ENCODE results near the gene CSNK1D. TPM values are rescaled to one million over a fixed set of nuclear protein-coding genes. Genes with fewer than 3 reads are reported as not detected.

CSNK1D gene
- total RNA-seq, 4 donors from 2014 or later = 16.5 to 173 (median 44.6) TPM

DNA sequence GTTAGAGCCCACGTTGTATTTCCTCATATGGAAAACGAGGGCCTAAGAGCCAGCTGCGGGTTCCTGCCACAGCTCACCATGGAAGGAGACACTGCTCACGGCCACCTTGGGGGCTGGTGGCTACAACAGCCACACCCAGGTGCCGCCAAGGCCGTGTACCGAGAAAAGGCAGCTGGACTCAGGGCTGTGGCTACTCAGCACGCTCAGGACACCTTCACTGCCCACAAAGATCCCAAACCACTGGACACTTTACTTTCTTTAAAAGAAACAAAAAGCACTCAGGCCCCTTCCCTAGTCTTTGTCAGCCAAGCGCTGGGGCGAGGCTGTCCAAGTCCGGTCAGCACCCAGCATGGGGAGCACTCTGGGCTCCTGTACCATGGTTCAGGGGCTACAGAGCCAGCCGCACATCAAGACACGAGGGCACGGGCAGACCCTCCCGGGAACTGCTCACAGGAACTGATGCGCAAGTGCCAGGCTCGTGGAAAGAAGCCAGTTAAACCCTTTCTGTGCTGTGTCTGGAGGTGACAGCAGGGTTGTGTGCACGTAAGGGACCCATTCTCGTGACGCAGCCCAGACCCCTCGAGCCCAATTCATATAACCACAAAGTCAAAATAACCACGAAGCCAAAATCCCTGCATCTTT lies 26.2 kb downstream of the CSNK1D start:
- Histone ChIP-seq H3K4me3 (no peak overlapping the region), H3K36me3 (no peaks in the 10 kb centered on the region), H3K9me3 (no peaks in the 10 kb centered on the region), H3K27me3 (no peaks in the 10 kb centered on the region), H3K4me1 (peaks cover 6 to 39% of the 10 kb centered on the region in 2 donors), H3K27ac (peak overlapping the region; percentile 72 to 73)
- no peak for DNase-seq
- intact Hi-C loops (cut with DNase I; ENCODE audit: low total_unique reads) = no loop called here
- no peak for TF ChIP-seq POLR2A (IDR thresholded peaks at IDR 0.05)
- TF ChIP-seq, protein P1, sequence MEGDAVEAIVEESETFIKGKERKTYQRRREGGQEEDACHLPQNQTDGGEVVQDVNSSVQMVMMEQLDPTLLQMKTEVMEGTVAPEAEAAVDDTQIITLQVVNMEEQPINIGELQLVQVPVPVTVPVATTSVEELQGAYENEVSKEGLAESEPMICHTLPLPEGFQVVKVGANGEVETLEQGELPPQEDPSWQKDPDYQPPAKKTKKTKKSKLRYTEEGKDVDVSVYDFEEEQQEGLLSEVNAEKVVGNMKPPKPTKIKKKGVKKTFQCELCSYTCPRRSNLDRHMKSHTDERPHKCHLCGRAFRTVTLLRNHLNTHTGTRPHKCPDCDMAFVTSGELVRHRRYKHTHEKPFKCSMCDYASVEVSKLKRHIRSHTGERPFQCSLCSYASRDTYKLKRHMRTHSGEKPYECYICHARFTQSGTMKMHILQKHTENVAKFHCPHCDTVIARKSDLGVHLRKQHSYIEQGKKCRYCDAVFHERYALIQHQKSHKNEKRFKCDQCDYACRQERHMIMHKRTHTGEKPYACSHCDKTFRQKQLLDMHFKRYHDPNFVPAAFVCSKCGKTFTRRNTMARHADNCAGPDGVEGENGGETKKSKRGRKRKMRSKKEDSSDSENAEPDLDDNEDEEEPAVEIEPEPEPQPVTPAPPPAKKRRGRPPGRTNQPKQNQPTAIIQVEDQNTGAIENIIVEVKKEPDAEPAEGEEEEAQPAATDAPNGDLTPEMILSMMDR (IDR thresholded peaks at IDR 0.05) = no peak

- peak; percentile 57 to 65 for DNase-seq
- intact Hi-C loops (cut with DNase I; ENCODE audit: low total_unique reads) = no loop called here
- peak overlapping the region; percentile 72 to 73 for H3K27ac ChIP-seq
- TF ChIP-seq, protein P1 (IDR thresholded peaks at IDR 0.05) = no peak
- TF ChIP-seq POLR2A (IDR thresholded peaks at IDR 0.05) = no peak
- H3K9me3 ChIP-seq = no peaks in the 10 kb centered on the region
- no peak overlapping the region for H3K4me3 ChIP-seq
- peaks cover 8 to 46% of the 10 kb centered on the region in 2 donors for H3K4me1 ChIP-seq
- H3K36me3 ChIP-seq = no peaks in the 10 kb centered on the region
- H3K27me3 ChIP-seq = no peaks in the 10 kb centered on the region
Observed at GRCh38 chr17:82246365-82247181, 26.9 kb downstream of the CSNK1D start.

DNA sequence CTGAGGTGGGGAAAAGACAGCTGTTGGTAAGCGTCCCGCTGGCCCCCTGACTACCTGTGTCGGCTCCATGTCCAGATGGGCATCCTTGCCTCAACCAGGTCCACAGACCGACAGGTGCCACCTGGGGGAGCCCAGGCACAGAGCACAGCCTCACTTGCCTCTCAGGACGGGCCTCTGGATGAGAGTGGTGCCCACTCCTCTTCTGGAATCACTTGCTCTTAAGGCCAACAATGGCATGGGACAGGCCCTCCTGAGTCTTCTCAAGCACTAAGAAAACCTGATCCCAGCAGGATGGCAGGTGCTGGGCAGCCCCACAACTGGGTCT lies 27.5 kb downstream of the CSNK1D start:
- DNase-seq = no peak
- TF ChIP-seq POLR2A (IDR thresholded peaks at IDR 0.05) = no peak
- TF ChIP-seq, protein P1 (IDR thresholded peaks at IDR 0.05) = no peak
- H3K4me1 ChIP-seq = peaks cover 13 to 52% of the 10 kb centered on the region in 2 donors
- H3K27ac ChIP-seq = peak overlapping the region; percentile 72 to 73
- no peaks in the 10 kb centered on the region for H3K27me3 ChIP-seq
- intact Hi-C loops (cut with DNase I; ENCODE audit: low total_unique reads) = no loop called here
- no peaks in the 10 kb centered on the region for H3K36me3 ChIP-seq
- H3K4me3 ChIP-seq = no peak overlapping the region
- H3K9me3 ChIP-seq = no peaks in the 10 kb centered on the region

GRCh38 chr17:82245134-82246039 lies 28.1 kb downstream of the CSNK1D start:
- H3K4me1 ChIP-seq = peaks cover 13 to 55% of the 10 kb centered on the region in 2 donors
- intact Hi-C loops (cut with DNase I; ENCODE audit: low total_unique reads) = no loop called here
- H3K9me3 ChIP-seq = no peaks in the 10 kb centered on the region
- H3K4me3 ChIP-seq = no peak overlapping the region
- no peak for DNase-seq
- no peaks in the 10 kb centered on the region for H3K36me3 ChIP-seq
- H3K27ac ChIP-seq = peak overlapping the region; percentile 72 to 73
- no peaks in the 10 kb centered on the region for H3K27me3 ChIP-seq
- TF ChIP-seq, protein P1 (IDR thresholded peaks at IDR 0.05) = no peak
- no peak for TF ChIP-seq POLR2A (IDR thresholded peaks at IDR 0.05)
